OCI-LY1 (cell line): ENCODE data around the gene PTPRF.

ENCODE experiments used
- H2AFZ ChIP-seq: fragments of 200-600 bp; sonication (generic), shearing (Covaris generic); 2 replicates; pipeline ENCODE4 v1.6.0; 2014; ENCODE audit warnings: antibody characterized with exemption, mild to moderate bottlenecking, low read length
- H3F3A ChIP-seq: fragments of 200-600 bp; sonication (generic), shearing (Covaris generic); 2 replicates; pipeline ENCODE4 v1.6.0; 2014; ENCODE audit warnings: mild to moderate bottlenecking, antibody characterized with exemption, low read length, moderate library complexity; ENCODE audit not compliant: insufficient read depth
- H3K27ac ChIP-seq: fragments of 200-600 bp; sonication (generic); 2 replicates; pipeline ENCODE4 v1.5.1; 2014; ENCODE audit warnings: low read length, mixed run types, mild to moderate bottlenecking, low read depth; ENCODE audit not compliant: poor library complexity, severe bottlenecking
- H3K27me3 ChIP-seq: fragments of 200-600 bp; sonication (generic); 2 replicates; pipeline ENCODE4 v1.6.0; 2014; ENCODE audit warnings: antibody characterized with exemption, mild to moderate bottlenecking, low read length, moderate library complexity; ENCODE audit not compliant: insufficient read depth
- H3K36me3 ChIP-seq: fragments of 200-600 bp; sonication (generic); 2 replicates; pipeline ENCODE4 v1.6.1; 2014; ENCODE audit warnings: mild to moderate bottlenecking, antibody characterized with exemption, low read length, moderate library complexity, mixed read lengths; ENCODE audit not compliant: insufficient read depth
- H3K4me1 ChIP-seq: fragments of 200-600 bp; sonication (generic); 2 replicates; pipeline ENCODE4 v1.5.1; 2014; ENCODE audit warnings: mild to moderate bottlenecking, low read length, moderate library complexity; ENCODE audit not compliant: insufficient read depth, severe bottlenecking
- H3K4me2 ChIP-seq: fragments of 200-600 bp; sonication (generic), shearing (Covaris generic); 2 replicates; pipeline ENCODE4 v1.6.1; 2014; ENCODE audit warnings: low read length
- H3K4me3 ChIP-seq: fragments of 200-600 bp; sonication (generic); 2 replicates; pipeline ENCODE4 v1.5.1; 2014; ENCODE audit warnings: low read length, low read depth, mild to moderate bottlenecking, mixed read lengths; ENCODE audit not compliant: poor library complexity, severe bottlenecking
- H3K79me2 ChIP-seq: fragments of 200-600 bp; shearing (Covaris generic); 2 replicates; pipeline ENCODE4 v1.6.1; 2016; ENCODE audit warnings: mixed run types, low read length, mixed read lengths; ENCODE audit not compliant: insufficient read depth
- H3K9ac ChIP-seq: fragments of 200-600 bp; sonication (generic), shearing (Covaris generic); 2 replicates; pipeline ENCODE4 v1.6.1; 2014; ENCODE audit warnings: mild to moderate bottlenecking, low read length, mixed read lengths
- H3K9me2 ChIP-seq: fragments of 200-600 bp; sonication (generic), shearing (Covaris generic); 2 replicates; pipeline ENCODE4 v1.6.1; 2014; ENCODE audit warnings: low read depth, mild to moderate bottlenecking, low read length, mixed read lengths
- H3K9me3 ChIP-seq: fragments of 200-600 bp; shearing (Covaris generic); 2 replicates; pipeline ENCODE4 v1.6.1; 2014; ENCODE audit warnings: low read length, mixed read lengths
- H4K20me1 ChIP-seq: fragments of 200-600 bp; sonication (generic), shearing (Covaris generic); 2 replicates; pipeline ENCODE4 v1.6.0; 2016; ENCODE audit warnings: mild to moderate bottlenecking, low read length; ENCODE audit not compliant: insufficient read depth
- CTCF ChIP-seq: fragments of 200-600 bp; sonication (generic), shearing (Covaris generic); IDR thresholded peaks from 2 replicates; pipeline ENCODE4 v1.5.1; 2017; ENCODE audit warnings: mild to moderate bottlenecking, antibody characterized with exemption, low read length, moderate library complexity, mixed read lengths
- EZH2 ChIP-seq: fragments of 200-600 bp; sonication (generic), shearing (Covaris generic); IDR thresholded peaks from 2 replicates; pipeline ENCODE4 v1.8.0; 2017; ENCODE audit warnings: borderline replicate concordance, mixed run types, mild to moderate bottlenecking, antibody characterized with exemption, low read length, moderate library complexity, mixed read lengths

PTPRF gene

GRCh38 chr1:43573066-43573800 lies 42.5 kb downstream of the PTPRF start:
- H4K20me1 ChIP-seq: no peaks in the 10 kb centered on the region
- no peaks in the 10 kb centered on the region for H3F3A ChIP-seq
- H3K9ac ChIP-seq: no peak overlapping the region
- no peak overlapping the region for H2AFZ ChIP-seq
- H3K36me3 ChIP-seq: no peaks in the 10 kb centered on the region
- H3K9me2 ChIP-seq: no peaks in the 10 kb centered on the region
- no peak overlapping the region for H3K27ac ChIP-seq
- H3K27me3 ChIP-seq: 0 out of 2 replicates have a peak, but pooled peaks cover 4% of the 10 kb centered on the region
- H3K4me2 ChIP-seq: no peak overlapping the region
- TF ChIP-seq CTCF: no peak
- no peak for TF ChIP-seq EZH2
- no peak overlapping the region for H3K4me3 ChIP-seq
- no peaks in the 10 kb centered on the region for H3K9me3 ChIP-seq
- peaks cover 10% of the 10 kb centered on the region for H3K4me1 ChIP-seq
- H3K79me2 ChIP-seq: no peaks in the 10 kb centered on the region

GRCh38 chr1:43576521-43576920 lies 45.8 kb downstream of the PTPRF start:
- H3K4me1 ChIP-seq: no peaks in the 10 kb centered on the region
- H3K79me2 ChIP-seq: no peaks in the 10 kb centered on the region
- H3K27me3 ChIP-seq: peaks cover 4% of the 10 kb centered on the region; the same call in 1 of the 2 replicates
- no peaks in the 10 kb centered on the region for H4K20me1 ChIP-seq
- no peak overlapping the region for H3K27ac ChIP-seq
- no peaks in the 10 kb centered on the region for H3K9me2 ChIP-seq
- no peak overlapping the region for H3K4me3 ChIP-seq
- H3K9ac ChIP-seq: no peak overlapping the region
- H3F3A ChIP-seq: no peaks in the 10 kb centered on the region
- H3K36me3 ChIP-seq: no peaks in the 10 kb centered on the region; the same call in 1 of the 2 replicates
- no peaks in the 10 kb centered on the region for H3K9me3 ChIP-seq
- H3K4me2 ChIP-seq: no peak overlapping the region
- TF ChIP-seq CTCF (no peak), EZH2 (no peak)
- H2AFZ ChIP-seq: no peak overlapping the region

GRCh38 chr1:43577655-43578542 lies 47.2 kb downstream of the PTPRF start:
- no peak overlapping the region for H2AFZ ChIP-seq
- H3K9ac ChIP-seq: no peak overlapping the region
- no peaks in the 10 kb centered on the region for H3K4me1 ChIP-seq
- no peak overlapping the region for H3K27ac ChIP-seq
- no peaks in the 10 kb centered on the region for H3F3A ChIP-seq
- no peaks in the 10 kb centered on the region for H3K79me2 ChIP-seq
- no peaks in the 10 kb centered on the region for H3K9me3 ChIP-seq
- no peak overlapping the region for H3K4me2 ChIP-seq
- peaks cover 4% of the 10 kb centered on the region; the same call in 1 of the 2 replicates for H3K27me3 ChIP-seq
- TF ChIP-seq CTCF (no peak), EZH2 (no peak)
- H4K20me1 ChIP-seq: no peaks in the 10 kb centered on the region
- no peaks in the 10 kb centered on the region for H3K9me2 ChIP-seq
- H3K36me3 ChIP-seq: no peaks in the 10 kb centered on the region; the same call in 1 of the 2 replicates
- H3K4me3 ChIP-seq: no peak overlapping the region
